HG03108 (cell line): ENCODE data around the gene HOXC5.

Experiments used
- ATAC-seq: cut with Tn5 transposase; IDR thresholded peaks from one replicate; pipeline ENCODE4 v1.9.1; 2021; ENCODE audit warnings: moderate library complexity; ENCODE audit not compliant: unreplicated experiment

Gene HOXC5

DNA sequence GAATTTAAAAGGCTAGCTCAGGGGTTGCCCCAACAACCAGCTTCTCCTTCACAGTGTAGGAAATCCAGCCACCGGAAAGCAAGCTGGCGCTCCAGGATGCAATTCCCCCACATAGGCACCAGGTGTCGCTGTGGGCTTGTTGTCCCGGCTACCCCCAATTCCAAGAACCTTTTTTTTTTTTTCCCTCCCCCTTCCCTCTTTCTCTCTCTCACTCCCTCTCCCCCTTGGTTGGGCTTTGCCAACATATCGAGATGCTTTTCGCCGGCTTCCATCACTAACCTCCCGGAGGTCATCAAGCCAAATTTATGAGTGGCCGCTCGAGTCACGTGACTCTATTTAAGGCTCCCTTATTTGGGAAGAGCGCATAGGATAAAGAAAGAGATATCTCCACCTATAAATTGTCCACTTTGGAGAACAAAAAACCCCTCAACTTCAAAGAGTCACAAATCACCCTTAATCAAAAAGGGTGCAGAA, at the start of gene HOXC5:
Gene HOXC5, plus strand, starts transcription at position 424 of the 474 bp plus-strand sequence. CDS start 73 bp downstream, outside the sequence.
- ATAC-seq = no peak

DNA sequence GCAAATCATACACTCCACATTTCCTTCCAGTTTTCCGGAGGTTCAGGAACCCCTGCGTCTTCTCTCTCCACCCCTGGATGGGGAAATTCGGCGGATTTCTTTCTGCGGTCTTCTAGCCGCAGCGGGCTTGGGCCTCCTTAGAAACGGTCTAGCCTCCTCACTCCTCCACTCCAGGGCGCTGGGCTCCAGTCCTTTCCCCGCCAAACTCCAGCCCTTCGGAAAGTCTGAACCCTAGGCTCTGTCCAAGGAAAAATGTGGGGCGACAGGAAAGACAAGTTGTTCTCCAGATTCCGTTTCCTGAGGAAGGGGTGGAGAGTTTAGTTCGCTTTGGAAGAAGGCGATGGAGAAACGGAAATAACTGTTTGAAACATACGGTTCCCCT, 49.3 kb upstream of the HOXC5 start:
- no peak for ATAC-seq

DNA sequence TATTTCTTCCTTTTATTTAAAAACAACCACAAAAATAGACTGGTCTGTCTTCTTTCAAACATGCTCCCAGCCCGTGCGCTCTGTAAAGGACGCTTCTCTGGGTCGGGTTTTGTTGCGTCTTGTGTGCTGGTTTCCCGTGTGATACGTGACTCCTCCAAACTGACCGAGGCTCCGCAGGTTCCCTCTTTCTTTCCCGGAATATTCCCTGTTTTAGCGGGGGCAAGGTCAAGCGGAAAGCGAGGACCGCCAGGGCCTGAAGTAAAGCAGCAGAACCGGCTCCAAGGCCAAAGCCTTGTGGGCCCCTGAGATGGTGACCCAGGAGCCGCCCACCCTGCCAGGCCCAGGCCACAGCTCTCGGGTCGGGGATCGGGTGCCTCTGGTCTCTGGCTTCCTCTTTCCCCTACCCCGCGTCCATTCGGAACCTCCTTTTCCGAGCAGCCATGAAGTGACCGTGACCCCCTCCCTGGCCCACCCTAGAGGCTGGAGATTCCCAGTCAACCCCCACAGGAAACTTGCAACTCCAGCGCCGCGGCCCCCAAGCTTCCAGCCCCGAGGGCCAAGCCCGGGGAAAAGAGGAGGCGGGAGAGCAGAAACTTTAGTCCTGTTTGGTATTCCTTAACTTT, 48.8 kb upstream of the HOXC5 start:
- ATAC-seq = no peak

DNA sequence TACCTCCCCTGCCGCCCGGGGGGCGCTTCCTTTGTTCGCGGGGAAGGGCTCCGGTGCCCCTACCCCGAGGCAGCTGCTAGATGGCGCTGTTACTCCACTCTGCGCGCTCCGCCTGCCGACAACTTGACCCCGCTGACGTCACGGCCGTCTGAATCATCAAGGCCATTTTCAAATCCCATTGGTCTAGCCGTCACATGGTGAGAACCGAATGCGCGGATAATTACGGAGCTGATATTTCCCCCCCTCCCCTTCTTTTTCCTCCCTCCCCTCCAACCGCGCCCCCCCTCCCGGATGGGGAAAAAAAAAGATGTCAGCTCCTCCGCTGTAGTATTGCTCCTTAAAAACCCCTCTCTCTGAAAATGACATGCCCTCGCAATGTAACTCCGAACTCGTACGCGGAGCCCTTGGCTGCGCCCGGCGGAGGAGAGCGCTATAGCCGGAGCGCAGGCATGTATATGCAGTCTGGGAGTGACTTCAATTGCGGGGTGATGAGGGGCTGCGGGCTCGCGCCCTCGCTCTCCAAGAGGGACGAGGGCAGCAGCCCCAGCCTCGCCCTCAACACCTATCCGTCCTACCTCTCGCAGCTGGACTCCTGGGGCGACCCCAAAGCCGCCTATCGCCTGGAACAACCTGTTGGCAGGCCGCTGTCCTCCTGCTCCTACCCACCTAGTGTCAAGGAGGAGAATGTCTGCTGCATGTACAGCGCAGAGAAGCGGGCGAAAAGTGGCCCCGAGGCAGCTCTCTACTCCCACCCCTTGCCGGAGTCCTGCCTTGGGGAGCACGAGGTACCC, 47.8 kb upstream of the HOXC5 start, which contains the start of gene HOXC10:
Gene HOXC10, plus strand, starts transcription at position 246 of the 791 bp plus-strand sequence. Its CDS starts 114 bp downstream, at position 360.
- no peak for ATAC-seq

DNA sequence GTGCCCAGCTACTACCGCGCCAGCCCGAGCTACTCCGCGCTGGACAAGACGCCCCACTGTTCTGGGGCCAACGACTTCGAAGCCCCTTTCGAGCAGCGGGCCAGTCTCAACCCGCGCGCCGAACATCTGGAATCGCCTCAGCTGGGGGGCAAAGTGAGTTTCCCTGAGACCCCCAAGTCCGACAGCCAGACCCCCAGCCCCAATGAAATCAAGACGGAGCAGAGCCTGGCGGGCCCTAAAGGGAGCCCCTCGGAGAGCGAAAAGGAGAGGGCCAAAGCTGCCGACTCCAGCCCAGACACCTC, 47.2 kb upstream of the HOXC5 start:
- no peak for ATAC-seq

DNA sequence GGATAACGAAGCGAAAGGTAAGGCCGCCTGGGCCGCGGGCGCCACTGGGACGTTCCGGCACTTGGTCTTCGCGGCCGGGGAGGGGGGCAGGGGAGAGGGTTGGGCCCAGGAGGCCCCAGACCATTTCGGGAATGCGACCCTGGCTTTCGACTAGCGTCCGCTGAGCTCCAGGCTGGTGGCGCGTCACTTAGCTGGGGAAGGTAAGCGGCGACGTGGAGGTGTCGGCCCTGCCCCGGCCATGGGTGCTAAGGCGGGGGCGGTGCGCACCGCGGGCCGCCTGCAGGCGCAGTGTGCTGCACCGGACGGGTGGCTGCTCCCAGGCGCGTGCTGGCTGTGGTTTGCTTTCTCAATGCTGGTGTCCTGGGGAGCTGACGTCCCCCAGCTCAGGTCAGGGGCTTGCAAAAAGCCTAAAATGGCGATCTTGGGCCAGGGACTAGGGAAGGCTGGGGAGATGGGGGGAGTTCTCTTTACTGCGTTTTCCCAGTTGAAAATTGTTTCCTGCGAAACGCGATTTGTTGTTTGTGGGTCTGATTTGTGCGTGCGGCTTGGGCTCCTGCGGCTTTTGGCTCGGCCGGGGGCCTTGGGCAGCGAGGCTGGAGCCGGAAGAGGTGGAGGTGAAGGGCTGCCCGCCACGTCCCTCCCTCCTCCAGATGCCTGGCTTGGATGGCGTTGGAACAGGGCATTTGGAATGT, 46.7 kb upstream of the HOXC5 start:
- no peak for ATAC-seq

DNA sequence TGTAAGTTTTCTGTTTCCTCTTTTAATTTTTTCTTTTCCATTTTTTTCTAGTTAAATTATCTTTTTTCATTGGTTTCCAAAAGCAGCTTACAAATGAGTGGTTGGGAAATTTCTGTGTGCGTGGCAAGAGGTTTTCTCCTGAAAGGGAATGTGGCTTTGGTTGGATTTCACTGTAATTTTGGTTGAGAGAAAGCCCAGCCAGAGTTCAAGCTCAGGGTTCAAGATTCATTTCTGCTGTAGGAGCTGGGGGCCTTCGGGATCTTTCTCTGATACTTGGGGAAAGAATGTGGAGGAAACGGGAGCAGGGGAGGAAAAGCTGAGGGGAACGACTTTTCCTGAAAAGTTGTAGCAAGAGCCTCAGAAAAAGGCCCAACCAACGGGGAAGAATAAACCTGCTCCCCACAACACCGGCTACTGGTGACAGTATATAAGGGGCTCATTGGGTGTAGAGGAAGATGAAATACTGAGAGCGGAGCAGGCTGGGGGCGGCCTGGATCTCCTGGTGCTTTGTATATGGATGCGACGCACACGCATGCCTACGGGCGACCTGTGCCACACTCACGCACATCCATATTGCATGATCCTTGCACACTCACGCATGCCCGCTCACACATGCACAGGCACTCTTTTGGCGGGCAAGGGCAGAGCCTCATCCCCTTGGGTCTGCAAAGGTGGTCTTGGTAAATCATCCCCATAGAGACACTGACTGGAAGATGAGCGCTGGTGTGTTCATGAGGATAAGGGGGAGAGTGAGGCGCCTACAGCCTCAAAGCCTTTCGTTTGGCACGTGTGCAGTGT, 46.0 kb upstream of the HOXC5 start:
- no peak for ATAC-seq

DNA sequence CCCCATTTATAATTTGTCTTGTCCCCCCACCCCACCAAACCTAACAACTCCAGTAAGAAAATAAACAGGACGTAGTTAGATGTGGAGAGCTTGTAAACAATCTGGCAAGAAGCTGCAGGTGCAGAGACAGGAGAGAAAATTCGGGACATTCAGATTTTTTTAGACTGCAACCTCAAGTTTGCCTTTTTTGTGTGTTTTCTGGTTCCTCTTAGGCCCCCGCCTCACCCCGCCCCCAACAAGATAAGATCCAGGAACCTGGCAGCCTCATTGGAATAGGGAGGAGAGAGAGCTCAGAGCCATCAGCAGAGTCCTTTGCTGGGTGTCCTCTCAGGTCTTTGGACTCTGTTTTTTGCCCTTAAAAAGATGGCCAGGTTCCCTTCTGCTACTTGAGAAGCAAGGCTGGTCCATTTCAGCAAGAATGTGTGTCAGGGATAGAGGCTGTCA, 45.0 kb upstream of the HOXC5 start:
- ATAC-seq = no peak

DNA sequence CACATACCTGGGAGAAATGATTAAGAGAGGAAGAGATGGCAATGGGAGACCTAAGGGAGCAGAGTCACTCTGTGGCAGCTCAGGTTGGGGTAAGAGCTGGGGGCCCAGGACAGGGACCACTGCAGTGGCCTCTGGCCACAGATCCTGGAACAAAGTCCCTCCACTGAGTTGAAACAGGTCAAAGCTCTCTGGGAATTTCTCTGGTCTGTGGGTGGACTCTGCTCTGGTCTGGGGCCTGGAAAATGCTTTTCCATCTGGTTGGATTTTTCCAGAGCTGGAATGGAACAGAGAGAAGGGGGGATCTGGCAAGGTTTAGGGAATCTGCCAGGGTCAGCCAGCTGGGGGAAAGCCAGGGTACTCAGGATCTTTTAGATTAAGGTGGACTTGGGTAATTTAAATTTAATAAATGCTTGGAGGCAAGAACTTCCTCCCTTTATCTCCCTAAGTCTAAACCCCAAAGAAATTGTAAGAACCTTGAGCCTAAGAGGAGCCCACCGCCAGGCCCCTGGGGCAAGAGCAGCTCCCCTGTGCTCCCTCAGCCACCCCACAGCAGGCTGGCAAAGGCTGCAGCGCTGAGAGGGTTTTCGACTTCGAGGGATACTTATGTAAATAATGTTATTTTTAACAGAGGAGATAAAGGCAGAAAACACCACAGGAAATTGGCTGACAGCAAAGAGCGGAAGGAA, 44.2 kb upstream of the HOXC5 start:
- no peak for ATAC-seq

DNA sequence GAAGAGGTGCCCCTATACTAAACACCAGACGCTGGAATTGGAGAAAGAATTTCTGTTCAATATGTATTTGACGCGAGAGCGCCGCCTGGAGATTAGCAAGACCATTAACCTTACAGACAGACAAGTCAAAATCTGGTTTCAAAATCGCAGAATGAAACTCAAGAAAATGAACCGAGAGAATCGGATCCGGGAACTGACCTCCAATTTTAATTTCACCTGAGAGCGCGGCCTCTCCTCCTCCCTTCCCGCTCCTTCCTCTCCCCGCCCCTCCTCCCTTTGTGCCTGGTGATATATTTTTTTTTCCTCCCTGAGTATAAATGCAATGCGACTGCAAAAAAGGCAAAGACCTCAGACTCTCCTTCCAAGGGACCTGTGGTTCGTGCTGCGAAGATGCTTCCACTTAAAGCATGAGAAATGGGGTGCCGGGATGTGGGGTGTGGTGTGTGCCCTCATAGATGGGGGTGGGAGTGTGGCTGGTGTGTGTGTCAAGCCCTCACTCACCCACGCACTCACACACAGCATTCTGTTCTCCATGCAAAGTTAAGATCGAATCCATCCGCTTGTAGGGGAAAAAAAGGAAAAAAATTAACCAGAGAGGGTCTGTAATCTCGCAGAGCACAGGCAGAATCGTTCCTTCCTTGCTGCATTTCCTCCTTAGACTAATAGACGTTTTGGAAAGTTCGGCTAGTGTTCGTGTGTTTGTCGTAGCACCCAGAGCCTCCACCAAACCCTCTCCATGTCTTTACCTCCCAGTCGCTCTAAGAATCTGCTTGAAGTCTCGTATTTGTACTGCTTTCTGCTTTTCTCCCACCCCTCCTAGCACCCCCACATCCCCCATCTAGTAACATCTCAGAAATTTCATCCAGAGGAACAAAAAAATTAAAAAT, 43.4 kb upstream of the HOXC5 start:
- ATAC-seq = no peak

DNA sequence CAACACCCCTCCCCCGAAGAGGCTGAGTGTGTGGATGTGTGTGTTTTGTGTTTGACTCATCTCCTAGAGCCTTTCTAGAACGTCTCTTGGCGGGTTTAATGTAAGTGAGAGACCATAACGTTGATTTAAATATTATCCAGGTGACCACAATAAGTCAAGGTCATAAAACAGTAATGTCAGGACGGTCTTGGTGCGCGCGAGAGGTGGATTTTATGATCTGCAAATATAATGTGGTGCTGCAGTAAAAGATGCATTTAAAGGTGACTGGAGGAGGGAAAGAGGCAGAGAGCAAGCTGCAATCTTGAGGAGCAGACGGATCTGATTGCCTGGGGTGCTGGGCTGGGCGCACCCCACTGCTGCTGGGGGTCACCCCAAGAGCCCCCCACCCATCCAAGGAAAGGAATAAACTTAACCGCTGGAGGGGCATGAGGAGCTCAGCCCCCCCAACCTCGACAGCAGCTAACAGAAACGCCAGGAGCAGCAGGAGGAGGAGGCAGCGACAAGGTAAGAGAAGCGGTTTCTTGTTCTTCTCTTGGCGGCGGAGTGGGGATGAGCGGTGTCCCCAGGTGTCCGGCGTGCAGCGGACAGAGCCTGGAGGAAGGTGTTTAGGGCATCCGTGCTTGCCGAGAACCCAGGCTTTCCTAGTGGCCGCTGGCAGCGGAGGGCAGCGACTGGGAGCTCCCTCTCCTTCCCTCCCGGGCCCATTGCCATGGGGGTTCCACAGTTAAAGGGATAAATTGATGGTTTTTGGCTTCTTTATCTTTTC, 42.4 kb upstream of the HOXC5 start:
- ATAC-seq = no peak

DNA sequence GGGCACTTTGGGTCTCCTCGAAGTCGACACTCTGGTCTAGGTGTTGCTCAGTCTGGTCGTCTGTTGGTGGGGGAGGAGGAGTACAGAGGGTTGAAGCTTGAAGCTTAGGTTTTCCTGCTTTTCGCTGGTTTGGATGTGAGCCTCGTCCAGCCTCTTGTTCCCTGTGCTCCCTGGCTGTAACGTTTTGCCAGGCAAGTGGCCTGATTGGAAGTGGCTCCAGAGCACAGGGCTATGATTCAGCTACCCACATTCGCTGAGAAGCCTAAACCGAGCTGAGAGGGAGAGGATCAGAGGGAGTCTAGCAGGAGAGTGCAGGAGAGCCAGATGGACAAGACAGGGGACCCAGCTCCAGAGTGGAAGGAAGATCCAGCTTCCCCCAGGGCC, 41.8 kb upstream of the HOXC5 start:
- no peak for ATAC-seq

DNA sequence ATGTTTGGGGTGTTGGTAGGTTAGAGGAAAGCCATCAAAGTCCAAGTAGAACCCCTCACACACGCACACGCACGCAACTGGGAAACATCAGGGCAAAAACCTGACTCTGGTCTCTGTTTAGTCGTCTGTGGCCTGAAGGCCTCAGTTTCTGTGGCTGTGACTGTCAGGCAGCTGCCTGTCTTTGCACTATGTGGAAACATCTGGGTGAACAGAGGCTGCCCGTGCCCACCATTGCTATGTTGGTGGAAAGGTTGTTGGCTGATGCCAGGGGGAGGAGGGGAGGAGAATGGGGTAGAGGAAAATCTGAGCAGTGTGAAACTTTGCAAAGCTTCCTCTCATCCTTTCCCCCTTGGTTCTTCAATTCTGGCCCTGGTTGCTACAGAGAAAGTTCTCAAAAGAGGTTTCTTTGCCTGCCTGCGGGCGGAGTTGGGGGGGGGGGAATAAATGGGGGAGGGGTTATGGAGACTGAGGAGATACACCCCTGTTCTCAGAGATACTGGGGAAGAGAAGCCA, 40.4 kb upstream of the HOXC5 start:
- ATAC-seq = no peak

DNA sequence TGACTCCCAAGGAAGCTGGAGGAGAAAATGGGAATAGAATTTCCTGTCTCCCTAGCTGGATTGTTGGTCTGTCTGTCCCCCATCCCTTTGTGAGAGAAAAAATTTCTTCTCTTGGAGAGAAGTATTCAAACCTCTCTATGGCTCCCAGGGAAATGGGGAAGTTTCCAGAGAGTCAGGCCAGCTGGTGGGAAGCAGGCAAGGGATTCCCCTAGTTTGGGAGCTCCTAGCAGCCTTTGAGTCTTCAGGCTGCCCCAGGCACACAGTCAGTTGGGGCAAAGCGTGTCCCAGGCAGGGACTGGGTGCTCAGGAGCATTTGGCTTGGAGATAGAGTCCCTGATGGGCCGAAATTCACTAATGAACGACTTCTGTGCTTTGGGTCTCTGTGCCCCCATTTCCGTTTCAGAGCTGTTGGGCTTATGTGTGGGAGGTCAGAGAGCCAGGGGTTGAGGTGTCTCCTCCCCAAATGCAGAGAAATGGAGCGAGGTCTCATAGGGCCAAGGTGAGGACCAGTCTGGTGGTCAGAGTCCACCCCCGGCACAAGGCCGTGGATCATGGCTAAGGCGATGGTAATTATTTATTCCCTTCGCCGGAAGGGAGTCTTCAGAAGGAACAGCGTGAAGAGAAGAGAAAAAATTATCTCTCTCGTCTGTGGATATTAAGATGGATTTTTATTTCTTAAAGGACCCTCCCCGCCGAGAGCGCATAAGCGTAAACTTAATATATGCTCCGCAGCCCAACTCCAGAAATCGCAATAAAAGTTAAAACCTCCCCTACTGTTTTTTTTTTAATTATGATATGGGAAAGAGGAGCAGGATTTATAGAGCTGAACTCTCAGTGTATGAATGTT, 39.5 kb upstream of the HOXC5 start:
- ATAC-seq = no peak

DNA sequence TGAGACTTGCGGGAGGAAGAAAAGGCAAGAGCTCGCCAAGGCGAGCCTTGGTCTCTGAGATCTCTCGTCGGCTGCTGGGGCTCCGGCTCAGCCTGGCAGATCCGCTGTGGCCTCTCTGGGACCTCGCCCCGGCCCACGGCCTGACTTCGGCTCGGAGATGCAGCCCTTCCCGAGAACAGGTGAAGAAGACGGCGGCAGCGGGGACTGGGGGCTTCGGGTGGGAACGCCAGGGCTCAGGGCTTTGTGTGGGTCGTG, 38.9 kb upstream of the HOXC5 start:
- no peak for ATAC-seq

DNA sequence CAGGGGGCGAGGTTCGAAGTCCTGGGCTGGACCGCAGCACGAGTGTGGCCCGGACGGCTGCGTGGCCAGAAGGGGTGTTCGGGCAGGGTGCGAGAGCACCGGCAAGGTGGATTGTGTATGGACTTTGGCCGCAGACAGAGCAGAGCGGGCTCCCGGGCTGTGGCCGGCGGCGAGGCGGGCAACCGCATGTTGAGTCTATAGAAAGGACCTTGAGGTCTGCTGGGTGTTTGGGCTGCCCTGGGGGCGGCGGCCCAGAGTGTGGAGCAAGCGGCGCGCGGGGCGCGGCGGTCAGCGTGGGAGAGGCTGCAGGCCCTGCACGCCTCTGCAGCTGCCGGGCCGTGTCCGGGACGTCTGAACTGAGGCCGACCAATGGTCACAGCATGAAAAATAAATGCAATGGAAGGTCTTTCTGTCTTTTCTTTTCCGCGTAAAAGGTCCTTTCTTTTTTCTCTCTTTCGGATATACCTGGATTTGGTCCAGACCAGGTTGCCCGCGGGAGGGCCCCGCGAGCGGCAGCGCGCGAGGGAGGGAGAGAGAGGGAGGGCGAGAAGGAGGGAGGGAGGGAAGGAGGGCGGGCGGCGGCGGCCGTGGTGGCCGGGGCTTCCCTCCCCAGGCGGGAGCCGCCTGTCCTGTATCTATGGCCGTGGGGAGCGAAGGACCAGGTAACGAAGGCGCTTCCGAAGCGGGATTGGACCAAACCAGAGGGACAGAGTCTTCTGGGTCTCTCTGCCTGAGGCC, 38.4 kb upstream of the HOXC5 start:
- no peak for ATAC-seq

DNA sequence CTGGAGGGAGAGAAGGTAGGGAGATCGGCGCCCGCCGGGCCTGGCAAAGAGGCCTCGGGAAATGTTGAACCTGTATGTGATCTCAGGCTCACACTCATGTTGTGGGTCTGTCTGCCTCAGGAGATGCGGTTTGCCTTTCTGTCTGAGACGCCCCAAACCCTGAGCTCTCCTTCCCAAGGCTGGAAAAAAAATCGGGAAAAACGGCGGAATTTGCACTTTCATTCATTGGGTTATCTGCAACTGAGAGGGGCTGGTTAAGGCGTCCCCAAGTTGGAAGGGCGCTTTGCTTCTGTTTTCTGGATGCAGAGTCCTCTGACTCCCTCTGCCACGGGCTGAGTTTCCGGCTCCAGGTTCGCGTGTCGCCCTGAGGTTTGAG, 37.9 kb upstream of the HOXC5 start:
- no peak for ATAC-seq
